ENCODE data around the gene CDC14A.
A peak's percentile ranks its signal among the peaks of the same experiment; 100 is the strongest.

Gene CDC14A

GRCh38 chr1:100536031-100536430 is 183.7 kb downstream of the CDC14A start:
- no peak overlapping the region for H3K4me3 ChIP-seq (ENCODE audit: low read depth, low read length)
- peaks cover 64% of the 10 kb centered on the region for H3K27me3 ChIP-seq (ENCODE audit: control insufficient read depth, insufficient read depth, low read length)
- H3K27ac ChIP-seq (ENCODE audit: low read depth, low read length), result no peak overlapping the region

DNA sequence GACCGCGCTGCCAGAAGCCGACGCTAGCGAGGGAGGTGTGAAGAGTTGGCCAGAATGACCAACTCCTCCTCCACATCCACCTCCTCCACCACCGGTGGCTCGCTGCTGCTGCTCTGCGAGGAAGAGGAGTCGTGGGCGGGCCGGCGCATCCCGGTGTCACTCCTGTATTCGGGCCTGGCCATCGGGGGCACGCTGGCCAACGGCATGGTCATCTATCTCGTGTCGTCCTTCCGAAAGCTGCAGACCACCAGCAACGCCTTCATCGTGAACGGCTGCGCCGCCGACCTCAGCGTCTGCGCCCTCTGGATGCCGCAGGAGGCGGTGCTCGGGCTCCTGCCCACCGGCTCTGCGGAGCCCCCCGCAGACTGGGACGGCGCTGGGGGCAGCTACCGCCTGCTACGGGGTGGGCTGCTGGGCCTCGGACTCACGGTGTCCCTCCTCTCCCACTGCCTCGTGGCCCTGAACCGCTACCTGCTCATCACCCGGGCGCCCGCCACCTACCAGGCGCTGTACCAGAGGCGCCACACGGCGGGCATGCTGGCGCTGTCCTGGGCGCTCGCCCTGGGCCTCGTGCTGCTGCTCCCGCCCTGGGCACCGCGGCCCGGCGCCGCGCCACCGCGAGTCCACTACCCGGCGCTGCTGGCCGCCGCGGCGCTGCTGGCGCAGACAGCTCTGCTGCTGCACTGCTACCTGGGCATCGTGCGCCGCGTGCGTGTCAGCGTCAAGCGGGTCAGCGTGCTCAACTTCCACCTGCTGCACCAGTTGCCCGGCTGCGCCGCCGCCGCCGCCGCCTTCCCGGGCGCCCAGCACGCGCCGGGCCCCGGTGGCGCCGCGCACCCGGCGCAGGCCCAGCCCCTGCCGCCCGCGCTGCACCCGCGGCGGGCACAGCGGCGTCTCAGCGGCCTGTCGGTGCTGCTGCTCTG is 186.9 kb downstream of the CDC14A start:
- Histone ChIP-seq H3K9me3 (ENCODE audit: control insufficient read depth, insufficient read depth, low read depth, low read length) (no peaks in the 10 kb centered on the region), H3K9ac (ENCODE audit: low read length) (peak overlapping the region; percentile 45), H3K36me3 (ENCODE audit: control insufficient read depth, insufficient read depth, low read length) (no peaks in the 10 kb centered on the region), H3K27ac (ENCODE audit: low read depth, low read length) (no peak overlapping the region), H3K27me3 (ENCODE audit: control insufficient read depth, insufficient read depth, low read length) (peaks cover 80% of the 10 kb centered on the region), H3K4me3 (ENCODE audit: low read depth, low read length) (peak overlapping the region; percentile 62), H3K4me1 (ENCODE audit: control insufficient read depth, insufficient read depth, low read length) (peaks cover 7% of the 10 kb centered on the region)

More at GRCh38 chr1:100536031-100536430, 183.7 kb downstream of the CDC14A start:
- no peaks in the 10 kb centered on the region for H3K9me3 ChIP-seq (ENCODE audit: control insufficient read depth, insufficient read depth, low read depth, low read length)
- H3K9ac ChIP-seq (ENCODE audit: low read length), result no peak overlapping the region
- peaks cover 7% of the 10 kb centered on the region for H3K4me1 ChIP-seq (ENCODE audit: control insufficient read depth, insufficient read depth, low read length)
- no peaks in the 10 kb centered on the region for H3K36me3 ChIP-seq (ENCODE audit: control insufficient read depth, insufficient read depth, low read length)

DNA sequence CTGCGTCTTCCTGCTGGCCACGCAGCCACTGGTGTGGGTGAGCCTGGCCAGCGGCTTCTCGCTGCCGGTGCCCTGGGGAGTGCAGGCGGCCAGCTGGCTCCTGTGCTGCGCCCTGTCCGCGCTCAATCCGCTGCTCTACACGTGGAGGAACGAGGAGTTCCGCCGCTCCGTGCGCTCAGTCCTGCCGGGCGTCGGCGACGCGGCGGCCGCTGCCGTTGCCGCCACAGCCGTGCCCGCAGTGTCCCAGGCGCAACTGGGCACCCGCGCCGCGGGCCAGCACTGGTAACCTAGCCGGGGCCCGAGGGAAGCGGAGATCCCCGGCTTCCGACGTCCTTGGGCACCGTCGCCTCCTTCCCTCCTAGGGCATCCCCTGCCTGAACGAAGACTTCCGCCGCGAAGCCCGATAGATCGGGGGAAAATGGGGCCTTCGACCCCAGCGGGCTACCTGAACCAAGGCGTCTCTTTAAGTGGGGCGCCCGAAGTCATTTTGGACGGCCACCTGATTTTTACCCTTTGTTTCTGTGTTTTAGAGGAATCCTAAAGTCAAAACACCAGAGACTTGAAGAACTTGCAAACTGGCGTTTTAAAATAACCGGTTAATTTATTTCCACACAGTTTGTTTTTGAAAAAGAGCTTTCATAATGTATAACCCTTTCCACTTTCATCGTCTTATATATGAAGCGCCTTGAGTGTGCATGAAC is 187.7 kb downstream of the CDC14A start:
- no peaks in the 10 kb centered on the region for H3K36me3 ChIP-seq (ENCODE audit: control insufficient read depth, insufficient read depth, low read length)
- peak overlapping the region; percentile 45 for H3K9ac ChIP-seq (ENCODE audit: low read length)
- no peak overlapping the region for H3K27ac ChIP-seq (ENCODE audit: low read depth, low read length)
- H3K4me1 ChIP-seq (ENCODE audit: control insufficient read depth, insufficient read depth, low read length), result peaks cover 7% of the 10 kb centered on the region
- H3K9me3 ChIP-seq (ENCODE audit: control insufficient read depth, insufficient read depth, low read depth, low read length), result no peaks in the 10 kb centered on the region
- peak overlapping the region; percentile 62 for H3K4me3 ChIP-seq (ENCODE audit: low read depth, low read length)
- peaks cover 76% of the 10 kb centered on the region for H3K27me3 ChIP-seq (ENCODE audit: control insufficient read depth, insufficient read depth, low read length)

DNA sequence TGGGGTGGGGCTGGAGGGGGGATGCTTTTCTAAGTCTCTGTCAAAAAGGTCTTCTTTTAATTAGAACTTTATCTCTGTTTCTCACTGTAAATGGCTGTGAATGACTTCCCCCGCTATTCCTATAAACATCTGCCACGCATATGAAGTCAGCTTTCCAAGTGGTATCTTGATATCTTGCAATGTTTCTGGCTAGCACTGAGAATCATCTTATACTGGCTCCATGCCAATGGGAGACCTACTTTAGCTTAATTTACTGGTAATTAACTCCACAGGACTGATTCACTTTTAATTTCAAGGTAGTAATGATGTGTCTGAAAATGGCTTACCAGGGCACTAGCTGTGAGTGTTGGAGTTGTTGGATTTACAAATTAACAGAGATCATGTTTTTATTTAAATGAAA is 190.0 kb downstream of the CDC14A start:
- Histone ChIP-seq H3K9ac (ENCODE audit: low read length) (no peak overlapping the region), H3K4me3 (ENCODE audit: low read depth, low read length) (no peak overlapping the region), H3K4me1 (ENCODE audit: control insufficient read depth, insufficient read depth, low read length) (peaks cover 7% of the 10 kb centered on the region), H3K9me3 (ENCODE audit: control insufficient read depth, insufficient read depth, low read depth, low read length) (no peaks in the 10 kb centered on the region), H3K27ac (ENCODE audit: low read depth, low read length) (no peak overlapping the region), H3K36me3 (ENCODE audit: control insufficient read depth, insufficient read depth, low read length) (no peaks in the 10 kb centered on the region), H3K27me3 (ENCODE audit: control insufficient read depth, insufficient read depth, low read length) (peaks cover 53% of the 10 kb centered on the region)

DNA sequence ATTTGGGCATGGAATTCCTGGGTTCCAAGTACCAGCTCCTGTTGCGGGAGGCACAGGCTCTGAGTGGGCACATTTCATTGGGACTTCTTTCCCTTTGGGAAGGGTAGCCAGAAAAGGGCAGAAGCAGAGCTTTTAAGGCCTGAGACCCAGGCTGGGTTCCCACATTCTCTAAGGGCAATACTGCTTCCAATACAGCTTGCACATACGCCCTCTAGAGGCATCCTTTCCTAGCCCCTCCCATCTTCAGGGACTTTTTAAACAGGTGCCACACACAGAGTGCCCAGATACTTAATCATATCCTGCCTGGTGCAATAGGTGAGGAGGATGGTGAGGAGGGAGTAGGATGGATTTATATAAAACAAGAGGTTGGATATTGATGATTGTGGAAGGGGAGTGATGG is 191.3 kb downstream of the CDC14A start:
- H3K9me3 ChIP-seq (ENCODE audit: control insufficient read depth, insufficient read depth, low read depth, low read length), result no peaks in the 10 kb centered on the region
- H3K27ac ChIP-seq (ENCODE audit: low read depth, low read length), result no peak overlapping the region
- no peak overlapping the region for H3K9ac ChIP-seq (ENCODE audit: low read length)
- H3K4me1 ChIP-seq (ENCODE audit: control insufficient read depth, insufficient read depth, low read length), result peaks cover 6% of the 10 kb centered on the region
- no peak overlapping the region for H3K4me3 ChIP-seq (ENCODE audit: low read depth, low read length)
- H3K36me3 ChIP-seq (ENCODE audit: control insufficient read depth, insufficient read depth, low read length), result no peaks in the 10 kb centered on the region
- H3K27me3 ChIP-seq (ENCODE audit: control insufficient read depth, insufficient read depth, low read length), result peaks cover 40% of the 10 kb centered on the region

DNA sequence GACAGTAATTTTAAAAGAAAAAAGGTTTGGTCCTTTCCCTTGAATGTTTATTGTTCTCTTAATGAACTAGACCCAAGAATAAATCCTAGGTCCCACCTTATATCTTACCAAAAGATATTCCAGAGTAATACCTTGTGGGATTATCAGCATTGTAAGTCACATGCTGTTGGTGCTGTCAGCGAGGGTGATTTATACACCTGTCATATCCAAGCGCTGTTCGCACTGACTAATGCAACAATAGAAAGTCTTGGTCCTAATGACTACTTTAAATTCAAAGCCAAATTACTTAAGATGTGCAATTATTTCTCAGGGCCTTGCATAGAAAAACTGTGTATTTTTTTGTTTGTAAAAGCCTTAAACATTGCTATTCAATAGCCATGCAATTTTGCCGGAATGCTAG is 192.5 kb downstream of the CDC14A start:
- Histone ChIP-seq H3K27me3 (ENCODE audit: control insufficient read depth, insufficient read depth, low read length) (peaks cover 28% of the 10 kb centered on the region), H3K27ac (ENCODE audit: low read depth, low read length) (no peak overlapping the region), H3K36me3 (ENCODE audit: control insufficient read depth, insufficient read depth, low read length) (no peaks in the 10 kb centered on the region), H3K9me3 (ENCODE audit: control insufficient read depth, insufficient read depth, low read depth, low read length) (no peaks in the 10 kb centered on the region), H3K4me1 (ENCODE audit: control insufficient read depth, insufficient read depth, low read length) (no peaks in the 10 kb centered on the region), H3K4me3 (ENCODE audit: low read depth, low read length) (no peak overlapping the region), H3K9ac (ENCODE audit: low read length) (no peak overlapping the region)

GRCh38 chr1:100545855-100546254 is 193.5 kb downstream of the CDC14A start:
- Histone ChIP-seq H3K4me1 (ENCODE audit: control insufficient read depth, insufficient read depth, low read length) (no peaks in the 10 kb centered on the region), H3K9ac (ENCODE audit: low read length) (no peak overlapping the region), H3K4me3 (ENCODE audit: low read depth, low read length) (no peak overlapping the region), H3K36me3 (ENCODE audit: control insufficient read depth, insufficient read depth, low read length) (no peaks in the 10 kb centered on the region), H3K9me3 (ENCODE audit: control insufficient read depth, insufficient read depth, low read depth, low read length) (no peaks in the 10 kb centered on the region), H3K27me3 (ENCODE audit: control insufficient read depth, insufficient read depth, low read length) (peaks cover 17% of the 10 kb centered on the region), H3K27ac (ENCODE audit: low read depth, low read length) (no peak overlapping the region)

DNA sequence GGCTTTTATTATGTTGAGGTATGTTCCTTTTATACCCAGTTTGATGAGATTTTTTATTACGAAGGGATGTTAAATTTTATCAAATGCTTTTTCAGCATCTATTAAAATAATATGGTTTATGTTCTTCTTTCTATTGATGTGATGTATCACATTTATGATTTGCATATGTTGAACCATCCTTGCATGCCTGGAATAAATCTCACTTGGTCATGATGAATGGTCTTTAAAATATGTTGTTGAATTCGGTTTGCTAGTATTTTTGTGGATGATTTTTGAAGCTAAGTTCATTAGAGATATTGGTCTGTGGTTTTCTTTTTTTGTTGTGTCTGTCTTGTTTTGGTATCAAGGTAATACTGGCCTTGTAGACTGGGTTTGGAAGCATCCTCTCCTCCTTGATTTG is 199.7 kb downstream of the CDC14A start:
- H3K27ac ChIP-seq (ENCODE audit: low read depth, low read length), result no peak overlapping the region
- H3K9ac ChIP-seq (ENCODE audit: low read length), result no peak overlapping the region
- no peaks in the 10 kb centered on the region for H3K36me3 ChIP-seq (ENCODE audit: control insufficient read depth, insufficient read depth, low read length)
- no peaks in the 10 kb centered on the region for H3K27me3 ChIP-seq (ENCODE audit: control insufficient read depth, insufficient read depth, low read length)
- H3K9me3 ChIP-seq (ENCODE audit: control insufficient read depth, insufficient read depth, low read depth, low read length), result no peaks in the 10 kb centered on the region
- H3K4me1 ChIP-seq (ENCODE audit: control insufficient read depth, insufficient read depth, low read length), result 0 out of 2 replicates have a peak, but pooled peaks cover under 1% of the 10 kb centered on the region
- H3K4me3 ChIP-seq (ENCODE audit: low read depth, low read length), result no peak overlapping the region

DNA sequence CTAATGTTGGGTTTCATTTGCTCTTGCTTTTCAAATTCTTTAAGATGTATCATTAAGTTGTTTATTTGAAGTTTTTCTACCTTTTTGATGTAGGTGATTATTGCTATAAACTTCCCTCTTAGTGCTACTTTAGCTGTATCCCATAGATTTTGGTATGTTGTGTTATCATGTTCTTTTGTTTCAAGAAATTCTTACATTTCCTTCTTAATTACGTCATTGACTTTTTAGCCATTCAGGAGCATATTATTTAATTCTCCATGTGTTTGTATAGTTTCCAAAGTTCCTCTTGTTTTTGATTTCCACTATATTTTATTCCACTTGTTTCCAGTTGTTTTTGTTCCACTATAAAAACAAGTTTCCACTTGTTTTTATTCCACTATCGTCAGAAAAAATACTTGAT is 200.6 kb downstream of the CDC14A start:
- H3K4me3 ChIP-seq (ENCODE audit: low read depth, low read length), result no peak overlapping the region
- peaks cover 8% of the 10 kb centered on the region; the same call in 1 of the 2 replicates for H3K4me1 ChIP-seq (ENCODE audit: control insufficient read depth, insufficient read depth, low read length)
- no peak overlapping the region for H3K9ac ChIP-seq (ENCODE audit: low read length)
- H3K36me3 ChIP-seq (ENCODE audit: control insufficient read depth, insufficient read depth, low read length), result no peaks in the 10 kb centered on the region
- no peak overlapping the region for H3K27ac ChIP-seq (ENCODE audit: low read depth, low read length)
- H3K9me3 ChIP-seq (ENCODE audit: control insufficient read depth, insufficient read depth, low read depth, low read length), result no peaks in the 10 kb centered on the region
- H3K27me3 ChIP-seq (ENCODE audit: control insufficient read depth, insufficient read depth, low read length), result no peaks in the 10 kb centered on the region

- H3K9ac ChIP-seq (ENCODE audit: low read length), result no peak overlapping the region
- no peaks in the 10 kb centered on the region for H3K9me3 ChIP-seq (ENCODE audit: control insufficient read depth, insufficient read depth, low read depth, low read length)
- no peaks in the 10 kb centered on the region for H3K36me3 ChIP-seq (ENCODE audit: control insufficient read depth, insufficient read depth, low read length)
- H3K4me3 ChIP-seq (ENCODE audit: low read depth, low read length), result no peak overlapping the region
- no peaks in the 10 kb centered on the region for H3K27me3 ChIP-seq (ENCODE audit: control insufficient read depth, insufficient read depth, low read length)
- H3K4me1 ChIP-seq (ENCODE audit: control insufficient read depth, insufficient read depth, low read length), result peaks cover 8% of the 10 kb centered on the region; the same call in 1 of the 2 replicates
- H3K27ac ChIP-seq (ENCODE audit: low read depth, low read length), result no peak overlapping the region
These were observed 203.9 kb downstream of the CDC14A start for GRCh38 chr1:100556181-100556580.

Data from HUES6 (cell line).